Measurements from ENCODE around the gene STARD7.

The STARD7 gene

GRCh38 chr2:96245609-96246390 lies 37.2 kb upstream of the STARD7 start:
- Histone ChIP-seq H3K4me1 (ENCODE audit: control insufficient read depth, insufficient read depth, low read length) (no peaks in the 10 kb centered on the region), H3K27me3 (ENCODE audit: control insufficient read depth, insufficient read depth, low read length) (no peaks in the 10 kb centered on the region), H3K4me3 (ENCODE audit: low read depth, low read length) (no peak overlapping the region), H3K9me3 (ENCODE audit: control insufficient read depth, insufficient read depth, low read length) (no peaks in the 10 kb centered on the region), H3K36me3 (ENCODE audit: control insufficient read depth, insufficient read depth, low read length) (no peaks in the 10 kb centered on the region), H3K9ac (ENCODE audit: low read depth, low read length) (no peak overlapping the region)

- H3K9me3 ChIP-seq (ENCODE audit: control insufficient read depth, insufficient read depth, low read length): no peaks in the 10 kb centered on the region
- peaks cover 2% of the 10 kb centered on the region for H3K4me1 ChIP-seq (ENCODE audit: control insufficient read depth, insufficient read depth, low read length)
- no peak overlapping the region for H3K9ac ChIP-seq (ENCODE audit: low read depth, low read length)
- no peaks in the 10 kb centered on the region for H3K36me3 ChIP-seq (ENCODE audit: control insufficient read depth, insufficient read depth, low read length)
- no peak overlapping the region for H3K4me3 ChIP-seq (ENCODE audit: low read depth, low read length)
- no peaks in the 10 kb centered on the region for H3K27me3 ChIP-seq (ENCODE audit: control insufficient read depth, insufficient read depth, low read length)
Observed at GRCh38 chr2:96243843-96244242, 35.2 kb upstream of the STARD7 start.

GRCh38 chr2:96241900-96242611 lies 33.4 kb upstream of the STARD7 start:
- H3K9ac ChIP-seq (ENCODE audit: low read depth, low read length): no peak overlapping the region
- no peaks in the 10 kb centered on the region for H3K27me3 ChIP-seq (ENCODE audit: control insufficient read depth, insufficient read depth, low read length)
- H3K36me3 ChIP-seq (ENCODE audit: control insufficient read depth, insufficient read depth, low read length): no peaks in the 10 kb centered on the region
- H3K4me1 ChIP-seq (ENCODE audit: control insufficient read depth, insufficient read depth, low read length): peaks cover 2% of the 10 kb centered on the region
- no peak overlapping the region for H3K4me3 ChIP-seq (ENCODE audit: low read depth, low read length)
- H3K9me3 ChIP-seq (ENCODE audit: control insufficient read depth, insufficient read depth, low read length): no peaks in the 10 kb centered on the region

- H3K4me1 ChIP-seq (ENCODE audit: control insufficient read depth, insufficient read depth, low read length): peaks cover 2% of the 10 kb centered on the region
- H3K27me3 ChIP-seq (ENCODE audit: control insufficient read depth, insufficient read depth, low read length): no peaks in the 10 kb centered on the region
- H3K36me3 ChIP-seq (ENCODE audit: control insufficient read depth, insufficient read depth, low read length): no peaks in the 10 kb centered on the region
- no peaks in the 10 kb centered on the region for H3K9me3 ChIP-seq (ENCODE audit: control insufficient read depth, insufficient read depth, low read length)
- H3K9ac ChIP-seq (ENCODE audit: low read depth, low read length): peak overlapping the region; percentile 37
- H3K4me3 ChIP-seq (ENCODE audit: low read depth, low read length): no peak overlapping the region
Observed at GRCh38 chr2:96241227-96241626, 32.6 kb upstream of the STARD7 start.

- peaks cover 2% of the 10 kb centered on the region for H3K4me1 ChIP-seq (ENCODE audit: control insufficient read depth, insufficient read depth, low read length)
- H3K27me3 ChIP-seq (ENCODE audit: control insufficient read depth, insufficient read depth, low read length): no peaks in the 10 kb centered on the region
- H3K36me3 ChIP-seq (ENCODE audit: control insufficient read depth, insufficient read depth, low read length): no peaks in the 10 kb centered on the region
- no peak overlapping the region for H3K9ac ChIP-seq (ENCODE audit: low read depth, low read length)
- H3K9me3 ChIP-seq (ENCODE audit: control insufficient read depth, insufficient read depth, low read length): no peaks in the 10 kb centered on the region
- H3K4me3 ChIP-seq (ENCODE audit: low read depth, low read length): no peak overlapping the region
Observed at GRCh38 chr2:96240341-96241038, 31.9 kb upstream of the STARD7 start.

- Histone ChIP-seq H3K36me3 (ENCODE audit: control insufficient read depth, insufficient read depth, low read length) (no peaks in the 10 kb centered on the region), H3K4me3 (ENCODE audit: low read depth, low read length) (no peak overlapping the region), H3K4me1 (ENCODE audit: control insufficient read depth, insufficient read depth, low read length) (peaks cover 2% of the 10 kb centered on the region), H3K27me3 (ENCODE audit: control insufficient read depth, insufficient read depth, low read length) (no peaks in the 10 kb centered on the region), H3K9ac (ENCODE audit: low read depth, low read length) (peak overlapping the region; percentile 37), H3K9me3 (ENCODE audit: control insufficient read depth, insufficient read depth, low read length) (no peaks in the 10 kb centered on the region)
Observed at GRCh38 chr2:96239745-96240264, 31.2 kb upstream of the STARD7 start.

- Histone ChIP-seq H3K4me1 (ENCODE audit: control insufficient read depth, insufficient read depth, low read length) (peaks cover 2% of the 10 kb centered on the region), H3K36me3 (ENCODE audit: control insufficient read depth, insufficient read depth, low read length) (no peaks in the 10 kb centered on the region), H3K9ac (ENCODE audit: low read depth, low read length) (no peak overlapping the region), H3K9me3 (ENCODE audit: control insufficient read depth, insufficient read depth, low read length) (no peaks in the 10 kb centered on the region), H3K4me3 (ENCODE audit: low read depth, low read length) (no peak overlapping the region), H3K27me3 (ENCODE audit: control insufficient read depth, insufficient read depth, low read length) (no peaks in the 10 kb centered on the region)
Observed at GRCh38 chr2:96239091-96239490, 30.5 kb upstream of the STARD7 start.

- Histone ChIP-seq H3K36me3 (ENCODE audit: control insufficient read depth, insufficient read depth, low read length) (no peaks in the 10 kb centered on the region), H3K9me3 (ENCODE audit: control insufficient read depth, insufficient read depth, low read length) (no peaks in the 10 kb centered on the region), H3K9ac (ENCODE audit: low read depth, low read length) (no peak overlapping the region), H3K4me1 (ENCODE audit: control insufficient read depth, insufficient read depth, low read length) (peaks cover 2% of the 10 kb centered on the region), H3K27me3 (ENCODE audit: control insufficient read depth, insufficient read depth, low read length) (no peaks in the 10 kb centered on the region), H3K4me3 (ENCODE audit: low read depth, low read length) (no peak overlapping the region)
Observed at GRCh38 chr2:96238266-96238665, 29.6 kb upstream of the STARD7 start.

- peaks cover 2% of the 10 kb centered on the region for H3K4me1 ChIP-seq (ENCODE audit: control insufficient read depth, insufficient read depth, low read length)
- H3K9ac ChIP-seq (ENCODE audit: low read depth, low read length): no peak overlapping the region
- no peaks in the 10 kb centered on the region for H3K27me3 ChIP-seq (ENCODE audit: control insufficient read depth, insufficient read depth, low read length)
- H3K4me3 ChIP-seq (ENCODE audit: low read depth, low read length): no peak overlapping the region
- no peaks in the 10 kb centered on the region for H3K9me3 ChIP-seq (ENCODE audit: control insufficient read depth, insufficient read depth, low read length)
- no peaks in the 10 kb centered on the region for H3K36me3 ChIP-seq (ENCODE audit: control insufficient read depth, insufficient read depth, low read length)
Observed at GRCh38 chr2:96236882-96237281, 28.3 kb upstream of the STARD7 start.

- no peak overlapping the region for H3K4me3 ChIP-seq (ENCODE audit: low read depth, low read length)
- no peak overlapping the region for H3K9ac ChIP-seq (ENCODE audit: low read depth, low read length)
- no peaks in the 10 kb centered on the region for H3K27me3 ChIP-seq (ENCODE audit: control insufficient read depth, insufficient read depth, low read length)
- H3K4me1 ChIP-seq (ENCODE audit: control insufficient read depth, insufficient read depth, low read length): no peaks in the 10 kb centered on the region
- no peaks in the 10 kb centered on the region for H3K9me3 ChIP-seq (ENCODE audit: control insufficient read depth, insufficient read depth, low read length)
- no peaks in the 10 kb centered on the region for H3K36me3 ChIP-seq (ENCODE audit: control insufficient read depth, insufficient read depth, low read length)
Observed at GRCh38 chr2:96233880-96234316, 25.3 kb upstream of the STARD7 start.

GRCh38 chr2:96233436-96233835 lies 24.8 kb upstream of the STARD7 start:
- H3K9me3 ChIP-seq (ENCODE audit: control insufficient read depth, insufficient read depth, low read length): no peaks in the 10 kb centered on the region
- H3K27me3 ChIP-seq (ENCODE audit: control insufficient read depth, insufficient read depth, low read length): no peaks in the 10 kb centered on the region
- H3K36me3 ChIP-seq (ENCODE audit: control insufficient read depth, insufficient read depth, low read length): no peaks in the 10 kb centered on the region
- no peak overlapping the region for H3K4me3 ChIP-seq (ENCODE audit: low read depth, low read length)
- no peak overlapping the region for H3K9ac ChIP-seq (ENCODE audit: low read depth, low read length)
- H3K4me1 ChIP-seq (ENCODE audit: control insufficient read depth, insufficient read depth, low read length): no peaks in the 10 kb centered on the region
